Thoracic aorta (tissue), 2 donors: ENCODE results near the gene TEX261. TPM values are rescaled to one million over a fixed set of nuclear protein-coding genes. Genes with fewer than 3 reads are reported as not detected.

Experiments used
- ATAC-seq: fragments of 150-250 bp; one replicate; pipeline ENCODE4 v1.8.0; 2017; ENCODE audit warnings: low read depth; ENCODE audit not compliant: insufficient number of reproducible peaks, low FRiP score
- DNase-seq: peaks from one replicate; pipeline ENCODE4 v3.0.0-alpha.2; 2020; ENCODE audit warnings: low spot score
- H3K27ac ChIP-seq, 2 donors: fragments of 200-600 bp; sonication (generic); 1 replicate in 1 of 2; 2 replicates in 1 of 2; pipeline ENCODE4 v1.5.1; 2016; ENCODE audit warnings: mild to moderate bottlenecking in 2 of 2, moderate library complexity in 2 of 2
- H3K27me3 ChIP-seq: fragments of 200-600 bp; sonication (generic); replicated peaks from 2 replicates; pipeline ENCODE4 v1.6.0; 2016; ENCODE audit warnings: mild to moderate bottlenecking; ENCODE audit not compliant: insufficient read depth
- H3K36me3 ChIP-seq: fragments of 200-600 bp; sonication (generic); one replicate; pipeline ENCODE4 v1.5.1; 2016
- H3K4me1 ChIP-seq, 2 donors: fragments of 200-600 bp; sonication (generic); 1 replicate in 1 of 2; 2 replicates in 1 of 2; pipeline versions ENCODE4 v1.5.1 to v1.6.0; 2016; ENCODE audit warnings: low read depth in 2 of 2, mild to moderate bottlenecking in 1 of 2; ENCODE audit not compliant: control insufficient read depth in 1 of 2
- H3K4me3 ChIP-seq: fragments of 200-600 bp; sonication (generic); 2 replicates; pipeline ENCODE4 v1.5.1; 2016; ENCODE audit warnings: mild to moderate bottlenecking
- H3K9me3 ChIP-seq: fragments of 200-600 bp; sonication (generic); 2 replicates; pipeline ENCODE4 v1.5.1; 2016
- total RNA-seq, 2 donors: library from RNA; depleted of rRNA; stranded (reverse); fragments of >200 nt; gene quantifications; one replicate each; pipeline versions ENCODE4 v1.1.0 to v1.2.3, GENCODE V29; 2016
- TF ChIP-seq, protein P1 (sequence below): fragments of 200-600 bp; sonication (generic); IDR thresholded peaks from one replicate; pipeline ENCODE4 v1.5.1; 2019; ENCODE audit warnings: antibody characterized with exemption

The TEX261 gene
- total RNA-seq, 2 donors from 2014 or later = 35.9 to 45.1 TPM

GRCh38 chr2:70977605-70978205, 17.0 kb downstream of the TEX261 start:
- Histone ChIP-seq H3K9me3 (no peaks in the 10 kb centered on the region), H3K36me3 (no peaks in the 10 kb centered on the region), H3K4me1 (peaks cover 8 to 16% of the 10 kb centered on the region in 2 donors), H3K4me3 (peak overlapping the region; percentile 70), H3K27me3 (no peaks in the 10 kb centered on the region), H3K27ac (peak overlapping the region; percentile 73 to 88)
- TF ChIP-seq, protein P1, sequence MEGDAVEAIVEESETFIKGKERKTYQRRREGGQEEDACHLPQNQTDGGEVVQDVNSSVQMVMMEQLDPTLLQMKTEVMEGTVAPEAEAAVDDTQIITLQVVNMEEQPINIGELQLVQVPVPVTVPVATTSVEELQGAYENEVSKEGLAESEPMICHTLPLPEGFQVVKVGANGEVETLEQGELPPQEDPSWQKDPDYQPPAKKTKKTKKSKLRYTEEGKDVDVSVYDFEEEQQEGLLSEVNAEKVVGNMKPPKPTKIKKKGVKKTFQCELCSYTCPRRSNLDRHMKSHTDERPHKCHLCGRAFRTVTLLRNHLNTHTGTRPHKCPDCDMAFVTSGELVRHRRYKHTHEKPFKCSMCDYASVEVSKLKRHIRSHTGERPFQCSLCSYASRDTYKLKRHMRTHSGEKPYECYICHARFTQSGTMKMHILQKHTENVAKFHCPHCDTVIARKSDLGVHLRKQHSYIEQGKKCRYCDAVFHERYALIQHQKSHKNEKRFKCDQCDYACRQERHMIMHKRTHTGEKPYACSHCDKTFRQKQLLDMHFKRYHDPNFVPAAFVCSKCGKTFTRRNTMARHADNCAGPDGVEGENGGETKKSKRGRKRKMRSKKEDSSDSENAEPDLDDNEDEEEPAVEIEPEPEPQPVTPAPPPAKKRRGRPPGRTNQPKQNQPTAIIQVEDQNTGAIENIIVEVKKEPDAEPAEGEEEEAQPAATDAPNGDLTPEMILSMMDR = no peak
- DNase-seq (peak; percentile 63), ATAC-seq (peak; percentile 86)

DNA sequence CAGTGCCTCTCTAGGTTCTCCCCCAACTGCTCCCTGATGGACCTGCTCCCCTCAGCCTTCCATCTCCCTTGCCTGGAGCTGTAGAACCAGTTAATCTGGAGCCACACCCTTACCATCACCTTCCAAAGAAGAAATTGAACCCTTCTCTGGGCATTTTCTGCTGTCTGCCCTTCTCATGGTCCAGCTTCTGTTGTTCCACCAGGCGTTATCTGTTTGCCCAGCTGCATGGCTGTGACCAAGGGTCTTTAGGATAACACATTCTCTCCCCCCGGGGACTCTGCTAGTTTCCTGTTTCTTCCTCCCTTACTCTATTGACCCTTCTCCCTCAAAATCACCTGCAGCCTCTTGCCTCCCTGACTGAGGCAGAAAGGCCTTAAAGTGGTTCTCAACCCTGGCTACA, 19.4 kb downstream of the TEX261 start:
- DNase-seq (no peak), ATAC-seq (no peak)
- H3K36me3 ChIP-seq = no peaks in the 10 kb centered on the region
- TF ChIP-seq, protein P1 = no peak
- peaks cover 8 to 16% of the 10 kb centered on the region in 2 donors for H3K4me1 ChIP-seq
- no peak overlapping the region for H3K27ac ChIP-seq
- H3K27me3 ChIP-seq = no peaks in the 10 kb centered on the region
- no peaks in the 10 kb centered on the region for H3K9me3 ChIP-seq
- H3K4me3 ChIP-seq = no peak overlapping the region

DNA sequence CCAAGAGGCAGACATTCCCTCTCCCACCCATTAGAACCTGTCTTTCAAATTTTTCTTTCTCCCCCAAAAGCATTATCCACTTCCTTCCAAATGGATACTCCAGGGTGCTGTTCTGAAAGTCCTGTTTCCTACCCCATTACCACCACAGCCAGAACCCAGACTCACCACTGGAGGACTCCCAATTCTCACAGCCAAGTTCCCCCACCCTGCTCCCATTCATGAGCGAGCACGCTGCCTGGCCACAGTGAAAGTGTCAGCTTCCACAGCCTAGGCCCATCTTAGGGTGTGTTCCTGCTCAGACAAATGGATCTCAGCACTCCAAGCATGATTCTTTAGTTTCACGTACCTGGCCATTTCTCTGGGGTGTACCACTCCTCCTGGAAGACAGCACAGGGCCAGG, 20.1 kb downstream of the TEX261 start:
- TF ChIP-seq, protein P1 = no peak
- H3K4me1 ChIP-seq = peaks cover 8 to 16% of the 10 kb centered on the region in 2 donors
- H3K27me3 ChIP-seq = no peaks in the 10 kb centered on the region
- no peak overlapping the region for H3K27ac ChIP-seq
- H3K9me3 ChIP-seq = no peaks in the 10 kb centered on the region
- no peak overlapping the region for H3K4me3 ChIP-seq
- DNase-seq = no peak
- no peaks in the 10 kb centered on the region for H3K36me3 ChIP-seq
- no peak for ATAC-seq

DNA sequence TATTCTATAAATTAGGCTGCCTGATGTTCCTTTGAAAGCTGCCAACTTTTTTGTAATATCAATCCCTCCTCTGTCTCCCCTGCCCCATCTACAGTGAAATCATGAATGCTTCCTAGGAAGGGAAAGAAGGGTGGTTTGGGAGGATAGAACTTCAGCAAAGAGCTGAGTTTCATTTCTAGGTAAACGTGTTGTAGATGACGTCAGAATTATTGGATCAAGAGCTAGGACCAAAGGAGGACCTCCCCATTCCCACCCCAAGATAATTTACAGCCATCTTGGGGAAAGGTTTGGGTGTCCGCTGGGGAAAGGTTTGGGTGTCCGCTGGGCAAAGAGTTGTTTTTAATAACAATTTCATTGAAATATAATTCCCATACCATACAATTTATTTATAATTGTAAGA, 27.5 kb downstream of the TEX261 start:
- TF ChIP-seq, protein P1 = no peak
- H3K4me3 ChIP-seq = no peak overlapping the region

GRCh38 chr2:70966681-70967080, 28.0 kb downstream of the TEX261 start:
- Histone ChIP-seq H3K4me3 (no peak overlapping the region), H3K9me3 (no peaks in the 10 kb centered on the region), H3K4me1 (peaks cover 3 to 9% of the 10 kb centered on the region in 2 donors), H3K27me3 (no peaks in the 10 kb centered on the region), H3K36me3 (no peaks in the 10 kb centered on the region), H3K27ac (no peak overlapping the region)
- no peak for DNase-seq
- no peak for ATAC-seq
- TF ChIP-seq, protein P1 = no peak

More for the DNA sequence above, 27.5 kb downstream of the TEX261 start:
- H3K36me3 ChIP-seq = no peaks in the 10 kb centered on the region
- H3K9me3 ChIP-seq = no peaks in the 10 kb centered on the region
- H3K27me3 ChIP-seq = no peaks in the 10 kb centered on the region
- DNase-seq (no peak), ATAC-seq (no peak)
- H3K4me1 ChIP-seq = peaks cover 3 to 9% of the 10 kb centered on the region in 2 donors
- no peak overlapping the region for H3K27ac ChIP-seq
